ENCODE results near the gene KLRG1. TPM values are rescaled to one million over a fixed set of nuclear protein-coding genes. Genes with fewer than 3 reads are reported as not detected.

The KLRG1 gene
- total RNA-seq, 1 donor from 2014 or later, result 3.1 TPM

- ChIA-PET POLR2A (no interaction called here), CTCF (no interaction called here)
- Mint-ChIP-seq H3K9me3 (peaks cover 13% of the 10 kb centered on the region), H3K27me3 (no peaks in the 10 kb centered on the region), H3K27ac (no peak overlapping the region), H3K4me3 (no peak overlapping the region), H3K4me1 (no peaks in the 10 kb centered on the region), H3K36me3 (ENCODE audit: low read depth) (peaks cover 7% of the 10 kb centered on the region)
- TF ChIP-seq, protein P1, sequence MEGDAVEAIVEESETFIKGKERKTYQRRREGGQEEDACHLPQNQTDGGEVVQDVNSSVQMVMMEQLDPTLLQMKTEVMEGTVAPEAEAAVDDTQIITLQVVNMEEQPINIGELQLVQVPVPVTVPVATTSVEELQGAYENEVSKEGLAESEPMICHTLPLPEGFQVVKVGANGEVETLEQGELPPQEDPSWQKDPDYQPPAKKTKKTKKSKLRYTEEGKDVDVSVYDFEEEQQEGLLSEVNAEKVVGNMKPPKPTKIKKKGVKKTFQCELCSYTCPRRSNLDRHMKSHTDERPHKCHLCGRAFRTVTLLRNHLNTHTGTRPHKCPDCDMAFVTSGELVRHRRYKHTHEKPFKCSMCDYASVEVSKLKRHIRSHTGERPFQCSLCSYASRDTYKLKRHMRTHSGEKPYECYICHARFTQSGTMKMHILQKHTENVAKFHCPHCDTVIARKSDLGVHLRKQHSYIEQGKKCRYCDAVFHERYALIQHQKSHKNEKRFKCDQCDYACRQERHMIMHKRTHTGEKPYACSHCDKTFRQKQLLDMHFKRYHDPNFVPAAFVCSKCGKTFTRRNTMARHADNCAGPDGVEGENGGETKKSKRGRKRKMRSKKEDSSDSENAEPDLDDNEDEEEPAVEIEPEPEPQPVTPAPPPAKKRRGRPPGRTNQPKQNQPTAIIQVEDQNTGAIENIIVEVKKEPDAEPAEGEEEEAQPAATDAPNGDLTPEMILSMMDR (IDR thresholded peaks at IDR 0.05), result no peak
- ATAC-seq (ENCODE audit: low read depth), result no peak
- no peak for DNase-seq
- intact Hi-C loops (cut with micrococcal nuclease), result no loop called here
Observed at GRCh38 chr12:8980137-8980536, 9.2 kb upstream of the KLRG1 start.

- ATAC-seq (ENCODE audit: low read depth) (no peak), DNase-seq (no peak)
- ChIA-PET CTCF (interaction anchor here (1.0 kb wide), 1 partner anchor 54 kb away, joined by 4 read pairs; no protein-coding TSS in a partner anchor), POLR2A (interaction anchor here (0.6 kb wide), 1 partner anchor 1049 kb away, joined by 7 read pairs; no protein-coding TSS in a partner anchor)
- intact Hi-C loops (cut with micrococcal nuclease), result no loop called here
- Mint-ChIP-seq H3K36me3 (ENCODE audit: low read depth) (no peaks in the 10 kb centered on the region), H3K27ac (no peak overlapping the region), H3K27me3 (no peaks in the 10 kb centered on the region), H3K4me1 (peaks cover 15% of the 10 kb centered on the region), H3K4me3 (no peak overlapping the region), H3K9me3 (peaks cover 5% of the 10 kb centered on the region)
- TF ChIP-seq, protein P1 (IDR thresholded peaks at IDR 0.05), result no peak
Observed at GRCh38 chr12:8985213-8985754, 4.1 kb upstream of the KLRG1 start.

- H3K4me3 Mint-ChIP-seq, result no peak overlapping the region
- ChIA-PET CTCF (no interaction called here), POLR2A (no interaction called here)
- no peak for DNase-seq
- H3K4me1 Mint-ChIP-seq, result peaks cover 15% of the 10 kb centered on the region
- TF ChIP-seq, protein P1 (IDR thresholded peaks at IDR 0.05), result no peak
- no peaks in the 10 kb centered on the region for H3K9me3 Mint-ChIP-seq
- H3K27ac Mint-ChIP-seq, result no peak overlapping the region
- intact Hi-C loops (cut with micrococcal nuclease), result no loop called here
- H3K36me3 Mint-ChIP-seq (ENCODE audit: low read depth), result no peaks in the 10 kb centered on the region
- ATAC-seq (ENCODE audit: low read depth), result no peak
- H3K27me3 Mint-ChIP-seq, result no peaks in the 10 kb centered on the region
Observed at GRCh38 chr12:8987163-8987562, 2.2 kb upstream of the KLRG1 start.

- ATAC-seq (ENCODE audit: low read depth) (no peak), DNase-seq (no peak)
- no peak overlapping the region for H3K27ac Mint-ChIP-seq
- H3K4me1 Mint-ChIP-seq, result peaks cover 15% of the 10 kb centered on the region
- intact Hi-C loops (cut with micrococcal nuclease), result no loop called here
- H3K27me3 Mint-ChIP-seq, result no peaks in the 10 kb centered on the region
- H3K4me3 Mint-ChIP-seq, result no peak overlapping the region
- H3K9me3 Mint-ChIP-seq, result no peaks in the 10 kb centered on the region
- ChIA-PET POLR2A (no interaction called here), CTCF (no interaction called here)
- H3K36me3 Mint-ChIP-seq (ENCODE audit: low read depth), result no peaks in the 10 kb centered on the region
- TF ChIP-seq, protein P1 (IDR thresholded peaks at IDR 0.05), result no peak
Observed at GRCh38 chr12:8987685-8988084, 1.7 kb upstream of the KLRG1 start.

GRCh38 chr12:8991371-8992345 is 2.3 kb downstream of the KLRG1 start:
- H3K36me3 Mint-ChIP-seq (ENCODE audit: low read depth), result no peaks in the 10 kb centered on the region
- intact Hi-C loops (cut with micrococcal nuclease), result no loop called here
- ChIA-PET CTCF (interaction anchor here (0.6 kb wide), 1 partner anchor 762 kb away, joined by 3 read pairs; no protein-coding TSS in a partner anchor), POLR2A (no interaction called here)
- no peak for DNase-seq
- TF ChIP-seq, protein P1 (IDR thresholded peaks at IDR 0.05), result no peak
- H3K4me3 Mint-ChIP-seq, result no peak overlapping the region
- peaks cover 15% of the 10 kb centered on the region for H3K4me1 Mint-ChIP-seq
- H3K9me3 Mint-ChIP-seq, result no peaks in the 10 kb centered on the region
- H3K27ac Mint-ChIP-seq, result no peak overlapping the region
- H3K27me3 Mint-ChIP-seq, result no peaks in the 10 kb centered on the region
- no peak for ATAC-seq (ENCODE audit: low read depth)
